OCI-LY3 (cell line): ENCODE data around the gene TM9SF2.

Experiments used
- EZH2phosphoT487 ChIP-seq: fragments of 200-600 bp; shearing (Covaris generic); IDR thresholded peaks from 2 replicates; pipeline ENCODE4 v1.6.1; 2018; ENCODE audit warnings: antibody characterized with exemption, mixed run types, low read depth
- TF ChIP-seq, protein P1 (sequence below): fragments of 200-600, 300-600 bp; sonication (generic); IDR thresholded peaks from 2 replicates; pipeline ENCODE4 v1.5.1; 2014; ENCODE audit warnings: antibody characterized with exemption, low read length, low read depth

- TF ChIP-seq, protein P1, sequence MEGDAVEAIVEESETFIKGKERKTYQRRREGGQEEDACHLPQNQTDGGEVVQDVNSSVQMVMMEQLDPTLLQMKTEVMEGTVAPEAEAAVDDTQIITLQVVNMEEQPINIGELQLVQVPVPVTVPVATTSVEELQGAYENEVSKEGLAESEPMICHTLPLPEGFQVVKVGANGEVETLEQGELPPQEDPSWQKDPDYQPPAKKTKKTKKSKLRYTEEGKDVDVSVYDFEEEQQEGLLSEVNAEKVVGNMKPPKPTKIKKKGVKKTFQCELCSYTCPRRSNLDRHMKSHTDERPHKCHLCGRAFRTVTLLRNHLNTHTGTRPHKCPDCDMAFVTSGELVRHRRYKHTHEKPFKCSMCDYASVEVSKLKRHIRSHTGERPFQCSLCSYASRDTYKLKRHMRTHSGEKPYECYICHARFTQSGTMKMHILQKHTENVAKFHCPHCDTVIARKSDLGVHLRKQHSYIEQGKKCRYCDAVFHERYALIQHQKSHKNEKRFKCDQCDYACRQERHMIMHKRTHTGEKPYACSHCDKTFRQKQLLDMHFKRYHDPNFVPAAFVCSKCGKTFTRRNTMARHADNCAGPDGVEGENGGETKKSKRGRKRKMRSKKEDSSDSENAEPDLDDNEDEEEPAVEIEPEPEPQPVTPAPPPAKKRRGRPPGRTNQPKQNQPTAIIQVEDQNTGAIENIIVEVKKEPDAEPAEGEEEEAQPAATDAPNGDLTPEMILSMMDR: no peak
- no peak for TF ChIP-seq EZH2phosphoT487
These were observed 461 bp upstream of the TM9SF2 start for GRCh38 chr13:99500839-99501183.
